ENCODE data around the gene SLC35D1. TPM values are rescaled to one million over a fixed set of nuclear protein-coding genes. Genes with fewer than 3 reads are reported as not detected.

Gene SLC35D1
- total and polyA plus RNA-seq, 10 of the 15 experiments (the other 5 are each of a cell fraction or from before 2014, with no cell fraction given), result 2.9 to 12.4 (median 8.6) TPM

DNA sequence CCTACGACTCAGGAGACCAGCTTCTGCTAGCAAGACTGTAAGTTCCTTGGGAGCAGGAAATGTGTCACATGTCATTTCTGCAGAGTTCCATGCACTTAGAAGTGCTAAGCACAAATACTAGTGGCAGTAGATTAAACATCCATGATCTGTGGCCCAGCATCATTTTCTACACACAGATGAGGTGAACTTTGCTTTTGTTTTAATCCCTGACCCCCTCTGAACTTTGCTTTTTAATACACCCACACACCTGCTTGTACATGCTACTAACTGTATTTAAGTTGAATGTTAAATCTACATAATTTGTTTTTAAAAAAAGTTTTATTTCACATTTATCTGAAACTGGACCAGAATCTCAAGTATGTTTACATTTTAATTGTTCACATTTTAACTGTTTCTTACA lies 24.5 kb downstream of the SLC35D1 start:
- ChIA-PET CTCF (interaction anchor here (0.6 kb wide), 1 partner anchor 15 kb away, joined by 3 read pairs; no protein-coding TSS in a partner anchor), POLR2A (no interaction called here)

More for the DNA sequence above, 24.5 kb downstream of the SLC35D1 start:
- Histone ChIP-seq H2AFZ (ENCODE audit: control insufficient read depth, low read depth, low read length) (no peak overlapping the region), H3K4me2 (ENCODE audit: control insufficient read depth, insufficient read depth) (no peak overlapping the region), H3K27ac (ENCODE audit: control insufficient read depth, insufficient read depth) (no peak overlapping the region), H3K27me3 (replicated peaks in 1 of 2; ENCODE audit: control insufficient read depth in 2 of 2, insufficient read depth in 2 of 2, low read length in 1 of 2) (no peaks in the 10 kb centered on the region), H3K4me3 (no peak overlapping the region), H4K20me1 (ENCODE audit: control insufficient read depth, insufficient read depth) (no peaks in the 10 kb centered on the region), H3K4me1 (ENCODE audit: control insufficient read depth, insufficient read depth, low read length) (no peaks in the 10 kb centered on the region), H3K9ac (ENCODE audit: control insufficient read depth, insufficient read depth, low read length) (no peak overlapping the region), H3K36me3 (ENCODE audit: control insufficient read depth in 2 of 2, insufficient read depth in 2 of 2, low read length in 1 of 2) (no peaks in the 10 kb centered on the region), H3K79me2 (ENCODE audit: control insufficient read depth, insufficient read depth, low read length) (no peaks in the 10 kb centered on the region), H3K9me3 (replicated peaks; ENCODE audit: control insufficient read depth, insufficient read depth, low read length) (no peaks in the 10 kb centered on the region)
- in situ Hi-C loops (cut with MboI), result no loop called here
- no peak for ATAC-seq
- SMC1A ChIA-PET (ENCODE audit: uncharacterized antibody, unreplicated experiment), result interaction anchor here (0.8 to 1.4 kb wide), 4 partner anchors 9 to 324 kb away, joined by 3 to 6 read pairs (median 3); no protein-coding TSS in a partner anchor
- DNase-seq (ENCODE audit: low read depth, low spot score), result no peak
- TF ChIP-seq ETV6 (conservative IDR thresholded peaks at IDR 0.05 in 1 of 2, IDR thresholded peaks at IDR 0.05 in 1 of 2; ENCODE audit: borderline replicate concordance in 1 of 2, low read depth in 1 of 2), result no peak
- TF ChIP-seq SIX5 (IDR thresholded peaks at IDR 0.05; ENCODE audit: low read depth, low read length, severe bottlenecking), result no peak
- TF ChIP-seq RB1 (IDR thresholded peaks at IDR 0.05; ENCODE audit: borderline replicate concordance), result no peak
- no peak for TF ChIP-seq POLR2AphosphoS2 (IDR thresholded peaks at IDR 0.05; ENCODE audit: low read depth, low read length)
- no peak for TF ChIP-seq GATAD2B (conservative IDR thresholded peaks at IDR 0.05; ENCODE audit: low read depth)
- TF ChIP-seq, protein P1, sequence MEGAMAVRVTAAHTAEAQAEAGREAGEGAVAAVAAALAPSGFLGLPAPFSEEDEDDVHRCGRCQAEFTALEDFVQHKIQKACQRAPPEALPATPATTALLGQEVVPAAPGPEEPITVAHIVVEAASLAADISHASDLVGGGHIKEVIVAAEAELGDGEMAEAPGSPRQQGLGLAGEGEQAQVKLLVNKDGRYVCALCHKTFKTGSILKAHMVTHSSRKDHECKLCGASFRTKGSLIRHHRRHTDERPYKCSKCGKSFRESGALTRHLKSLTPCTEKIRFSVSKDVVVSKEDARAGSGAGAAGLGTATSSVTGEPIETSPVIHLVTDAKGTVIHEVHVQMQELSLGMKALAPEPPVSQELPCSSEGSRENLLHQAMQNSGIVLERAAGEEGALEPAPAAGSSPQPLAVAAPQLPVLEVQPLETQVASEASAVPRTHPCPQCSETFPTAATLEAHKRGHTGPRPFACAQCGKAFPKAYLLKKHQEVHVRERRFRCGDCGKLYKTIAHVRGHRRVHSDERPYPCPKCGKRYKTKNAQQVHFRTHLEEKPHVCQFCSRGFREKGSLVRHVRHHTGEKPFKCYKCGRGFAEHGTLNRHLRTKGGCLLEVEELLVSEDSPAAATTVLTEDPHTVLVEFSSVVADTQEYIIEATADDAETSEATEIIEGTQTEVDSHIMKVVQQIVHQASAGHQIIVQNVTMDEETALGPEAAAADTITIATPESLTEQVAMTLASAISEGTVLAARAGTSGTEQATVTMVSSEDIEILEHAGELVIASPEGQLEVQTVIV (IDR thresholded peaks at IDR 0.05; ENCODE audit: borderline replicate concordance, partially characterized antibody), result no peak
- TF ChIP-seq SUPT20H (IDR thresholded peaks at IDR 0.05; ENCODE audit: borderline replicate concordance, control insufficient read depth, low read depth, low read length), result no peak
- no peak for TF ChIP-seq CHD4 (IDR thresholded peaks at IDR 0.05)
- TF ChIP-seq TCF7 (IDR thresholded peaks at IDR 0.05; ENCODE audit: borderline replicate concordance), result no peak
- no peak for TF ChIP-seq NR2F1 (conservative IDR thresholded peaks at IDR 0.05)
- intact Hi-C loops (cut with micrococcal nuclease; ENCODE audit: unreplicated experiment), result no loop called here
- FAIRE-seq, result no peak
- RAD21 ChIA-PET (ENCODE audit: unreplicated experiment), result no interaction called here
- BruUV-seq (replicated peaks), result no TSS peak
- WGBS (ENCODE audit: insufficient coverage, insufficient replicate concordance, low lambda C conversion rate, missing lambda C conversion rate), result 100% methylated on average over 1 of the region's 1 CpG
